ENCODE measurements around the gene ACTN2. TPM values are rescaled to one million over a fixed set of nuclear protein-coding genes. Genes with fewer than 3 reads are reported as not detected.

The ACTN2 gene
- total and polyA plus RNA-seq, 2 donors (not counting 1 experiment from before 2014, with no cell fraction given), result 0.17 to 0.22 TPM

GRCh38 chr1:236744533-236744932, 58.2 kb downstream of the ACTN2 start:
- H3K4me1 ChIP-seq (ENCODE audit: control insufficient read depth, extremely low read depth, insufficient read depth, low read length), result no peaks in the 10 kb centered on the region
- H3K9ac ChIP-seq (ENCODE audit: insufficient read depth, low read length), result no peak overlapping the region
- no peak overlapping the region for H2AFZ ChIP-seq (ENCODE audit: low read length)
- DNase-seq (ENCODE audit: low read depth in 2 of 2), result no peak
- no peak overlapping the region for H3K27ac ChIP-seq (ENCODE audit: insufficient read depth, low read length)
- H3K9me3 ChIP-seq (ENCODE audit: control insufficient read depth, insufficient read depth, low read depth, low read length), result no peaks in the 10 kb centered on the region
- H3K79me2 ChIP-seq (ENCODE audit: control insufficient read depth, insufficient read depth, low read length), result no peaks in the 10 kb centered on the region
- H3K4me3 ChIP-seq (replicated peaks in 1 of 4; ENCODE audit: control extremely low read depth in 1 of 4, insufficient read depth in 1 of 4, low read depth in 3 of 4, low read length in 4 of 4), result no peak overlapping the region
- H3K4me2 ChIP-seq (ENCODE audit: extremely low read depth, insufficient read depth, low read length), result no peak overlapping the region
- H3K36me3 ChIP-seq (ENCODE audit: control insufficient read depth, insufficient read depth, low read length), result no peaks in the 10 kb centered on the region
- no peaks in the 10 kb centered on the region for H3K27me3 ChIP-seq (ENCODE audit: control insufficient read depth, insufficient read depth, low read length)
- no peaks in the 10 kb centered on the region for H4K20me1 ChIP-seq (ENCODE audit: control insufficient read depth, extremely low read depth, insufficient read depth, low read length)
- no peak for TF ChIP-seq CTCF (conservative IDR thresholded peaks at IDR 0.05 in 1 of 2, IDR thresholded peaks at IDR 0.05 in 1 of 2; ENCODE audit: low read depth in 1 of 2, low read length in 2 of 2)
- TF ChIP-seq EZH2 (IDR thresholded peaks at IDR 0.05; ENCODE audit: low read length, missing control alignments), result no peak

GRCh38 chr1:236746785-236747184, 60.5 kb downstream of the ACTN2 start:
- no peaks in the 10 kb centered on the region for H3K79me2 ChIP-seq (ENCODE audit: control insufficient read depth, insufficient read depth, low read length)
- no peaks in the 10 kb centered on the region for H3K9me3 ChIP-seq (ENCODE audit: control insufficient read depth, insufficient read depth, low read depth, low read length)
- no peak overlapping the region for H3K4me2 ChIP-seq (ENCODE audit: extremely low read depth, insufficient read depth, low read length)
- no peaks in the 10 kb centered on the region for H3K27me3 ChIP-seq (ENCODE audit: control insufficient read depth, insufficient read depth, low read length)
- no peak overlapping the region for H3K27ac ChIP-seq (ENCODE audit: insufficient read depth, low read length)
- TF ChIP-seq CTCF (conservative IDR thresholded peaks at IDR 0.05 in 1 of 2, IDR thresholded peaks at IDR 0.05 in 1 of 2; ENCODE audit: low read depth in 1 of 2, low read length in 2 of 2) (no peak), EZH2 (IDR thresholded peaks at IDR 0.05; ENCODE audit: low read length, missing control alignments) (no peak)
- no peak for DNase-seq (ENCODE audit: low read depth in 2 of 2)
- H3K4me3 ChIP-seq (replicated peaks in 1 of 4; ENCODE audit: control extremely low read depth in 1 of 4, insufficient read depth in 1 of 4, low read depth in 3 of 4, low read length in 4 of 4), result no peak overlapping the region
- no peaks in the 10 kb centered on the region for H3K4me1 ChIP-seq (ENCODE audit: control insufficient read depth, extremely low read depth, insufficient read depth, low read length)
- no peak overlapping the region for H3K9ac ChIP-seq (ENCODE audit: insufficient read depth, low read length)
- H2AFZ ChIP-seq (ENCODE audit: low read length), result no peak overlapping the region
- no peaks in the 10 kb centered on the region for H3K36me3 ChIP-seq (ENCODE audit: control insufficient read depth, insufficient read depth, low read length)
- no peaks in the 10 kb centered on the region for H4K20me1 ChIP-seq (ENCODE audit: control insufficient read depth, extremely low read depth, insufficient read depth, low read length)

GRCh38 chr1:236747311-236747985, 61.1 kb downstream of the ACTN2 start:
- Histone ChIP-seq H2AFZ (ENCODE audit: low read length) (no peak overlapping the region), H3K27ac (ENCODE audit: insufficient read depth, low read length) (no peak overlapping the region), H3K4me1 (ENCODE audit: control insufficient read depth, extremely low read depth, insufficient read depth, low read length) (no peaks in the 10 kb centered on the region), H3K36me3 (ENCODE audit: control insufficient read depth, insufficient read depth, low read length) (no peaks in the 10 kb centered on the region), H3K9me3 (ENCODE audit: control insufficient read depth, insufficient read depth, low read depth, low read length) (no peaks in the 10 kb centered on the region), H3K79me2 (ENCODE audit: control insufficient read depth, insufficient read depth, low read length) (no peaks in the 10 kb centered on the region), H3K4me3 (replicated peaks in 1 of 4; ENCODE audit: control extremely low read depth in 1 of 4, insufficient read depth in 1 of 4, low read depth in 3 of 4, low read length in 4 of 4) (no peak overlapping the region), H3K9ac (ENCODE audit: insufficient read depth, low read length) (no peak overlapping the region), H3K4me2 (ENCODE audit: extremely low read depth, insufficient read depth, low read length) (no peak overlapping the region), H4K20me1 (ENCODE audit: control insufficient read depth, extremely low read depth, insufficient read depth, low read length) (no peaks in the 10 kb centered on the region), H3K27me3 (ENCODE audit: control insufficient read depth, insufficient read depth, low read length) (no peaks in the 10 kb centered on the region)
- DNase-seq (ENCODE audit: low read depth in 2 of 2), result no peak
- TF ChIP-seq CTCF (conservative IDR thresholded peaks at IDR 0.05 in 1 of 2, IDR thresholded peaks at IDR 0.05 in 1 of 2; ENCODE audit: low read depth in 1 of 2, low read length in 2 of 2) (no peak), EZH2 (IDR thresholded peaks at IDR 0.05; ENCODE audit: low read length, missing control alignments) (no peak)
